Activated gamma-delta T cell treated with anti-CD3 and anti-CD28 coated beads, Interleukin-2, amount 50 U/mL, for 16 hours (primary cell): Measurements from ENCODE around the gene TMEM184A.

ENCODE experiments used
- DNase-seq: peaks from one replicate; pipeline ENCODE4 v3.0.0-alpha.2; 2020; ENCODE audit warnings: low read depth

Gene TMEM184A

GRCh38 chr7:1555813-1556543 lies at the start of gene TMEM184A:
TSS of gene TMEM184A (minus strand) at chr7:1556205. CDS start at chr7:1555484, 721 bp downstream.
- no peak for DNase-seq

- DNase-seq, result no peak
Measured at GRCh38 chr7:1604383-1604782, 48.4 kb upstream of the TMEM184A start.

- DNase-seq, result no peak
Measured at GRCh38 chr7:1603346-1604225, 47.6 kb upstream of the TMEM184A start.

GRCh38 chr7:1602386-1602785 lies 46.4 kb upstream of the TMEM184A start:
- no peak for DNase-seq

DNA sequence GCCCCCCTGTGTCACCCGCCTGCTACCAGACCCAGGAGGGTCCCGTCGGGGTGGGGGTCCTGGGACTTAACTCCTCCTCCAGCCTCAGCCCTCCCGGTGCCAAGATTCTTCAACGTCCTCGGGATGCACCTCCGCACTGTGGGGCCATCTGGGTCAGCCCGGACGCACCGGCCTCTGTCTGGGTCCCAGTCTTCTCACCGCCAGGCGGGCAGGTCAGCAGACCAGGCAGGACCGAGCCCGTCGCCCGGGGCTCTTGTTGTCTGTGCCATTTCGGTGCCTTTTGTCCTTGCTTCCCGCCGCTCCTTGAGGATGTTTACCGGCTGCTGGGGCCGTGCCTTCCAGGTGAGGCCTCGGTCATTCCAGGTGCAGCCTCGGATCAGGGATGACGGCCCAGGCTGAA lies 46.0 kb upstream of the TMEM184A start:
- DNase-seq, result no peak

DNA sequence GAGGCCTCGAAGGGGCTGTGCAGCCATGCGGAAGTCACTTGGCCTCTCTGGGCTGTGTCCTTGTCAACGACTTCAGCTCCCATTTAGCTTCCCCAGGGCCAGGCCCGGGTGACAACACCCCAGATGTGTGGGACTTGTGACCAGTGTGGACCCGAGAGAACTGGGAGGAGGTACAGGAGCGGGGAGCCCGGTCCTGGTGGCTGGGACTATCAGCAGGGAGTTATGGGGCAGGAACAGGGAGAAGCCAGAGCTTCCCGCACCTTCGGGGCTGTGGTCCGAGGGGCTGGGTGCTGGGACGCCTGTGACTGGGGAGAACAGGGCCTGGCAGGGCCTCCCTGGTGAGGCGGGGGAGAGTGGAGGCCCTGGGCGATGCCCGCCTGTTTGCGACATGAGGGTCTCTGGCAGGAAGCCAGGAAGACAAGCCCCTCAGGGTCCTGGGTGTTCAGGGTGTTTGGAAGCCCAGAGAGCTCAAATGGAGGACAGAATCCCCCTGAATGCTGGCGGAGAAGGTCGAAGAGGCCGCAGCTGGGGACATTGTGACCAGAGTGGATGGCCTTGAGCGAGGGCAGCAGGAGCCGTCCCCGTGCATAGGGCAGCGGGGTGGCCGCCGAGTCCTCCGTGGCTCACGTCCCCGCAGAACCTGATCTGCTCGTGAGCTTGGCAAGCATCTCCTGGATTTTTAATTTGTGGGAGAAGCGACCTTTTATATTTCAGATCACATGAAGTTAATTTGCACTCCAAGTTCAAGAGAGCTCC lies 43.8 kb upstream of the TMEM184A start:
- no peak for DNase-seq

- DNase-seq, result no peak
Measured at GRCh38 chr7:1598961-1599639, 43.1 kb upstream of the TMEM184A start.

DNA sequence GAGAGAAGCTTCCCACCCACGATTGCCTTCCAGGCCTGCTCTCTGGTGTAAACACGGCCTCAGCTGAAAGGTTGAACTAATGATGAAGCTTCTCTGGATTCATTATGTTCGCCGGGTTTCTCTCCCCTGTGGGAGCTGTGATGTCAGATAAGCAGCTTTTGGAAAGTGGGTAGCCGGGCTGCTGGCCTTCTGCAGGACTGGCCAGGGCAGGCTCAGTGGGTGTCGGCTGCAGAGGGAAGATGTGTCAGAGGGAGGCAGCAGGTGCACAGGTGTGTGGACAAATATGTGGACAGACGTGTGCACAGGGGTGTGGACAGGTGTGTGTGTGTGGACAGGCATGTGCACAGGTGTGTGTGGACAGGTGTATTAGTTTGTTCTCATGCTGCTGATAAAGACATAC lies 42.3 kb upstream of the TMEM184A start:
- no peak for DNase-seq

- DNase-seq, result no peak
Measured at GRCh38 chr7:1597791-1598190, 41.8 kb upstream of the TMEM184A start.

DNA sequence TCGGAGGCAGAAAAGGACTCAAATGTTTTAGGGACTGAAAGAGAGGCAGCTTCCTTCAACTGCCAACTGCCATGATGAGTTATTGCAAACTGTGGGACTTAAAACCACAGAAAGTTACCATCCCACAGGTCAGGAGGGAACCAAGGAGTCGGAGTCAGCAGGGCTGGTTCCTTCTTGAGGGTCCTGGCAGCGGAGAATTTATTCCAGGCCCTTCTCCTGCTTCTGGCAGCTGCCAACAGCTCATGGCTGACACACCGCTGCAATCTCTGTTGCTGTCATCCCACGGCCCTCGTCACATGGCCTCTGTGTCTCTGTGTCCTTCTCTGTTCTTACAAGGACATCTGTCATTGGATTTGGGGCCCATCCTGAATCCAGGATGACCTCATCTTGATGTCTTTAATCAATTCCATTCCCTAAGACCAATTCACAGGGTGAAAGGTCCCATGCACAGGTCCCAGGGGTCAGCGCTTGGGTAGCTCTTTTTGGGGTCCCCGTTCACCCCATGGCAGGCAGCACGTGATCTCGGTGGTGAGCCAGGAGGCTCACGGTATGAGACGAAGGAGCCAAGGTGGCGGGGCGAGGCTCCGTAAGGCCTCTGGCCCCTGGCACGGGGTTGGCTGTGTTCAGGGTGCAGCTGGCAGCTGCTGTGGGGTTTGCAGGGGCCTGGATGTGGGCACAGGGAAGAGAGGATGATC lies 41.2 kb upstream of the TMEM184A start:
- no peak for DNase-seq

GRCh38 chr7:1596181-1597043 lies 40.4 kb upstream of the TMEM184A start:
- DNase-seq, result no peak

GRCh38 chr7:1595636-1596035 lies 39.6 kb upstream of the TMEM184A start:
- DNase-seq, result no peak

DNA sequence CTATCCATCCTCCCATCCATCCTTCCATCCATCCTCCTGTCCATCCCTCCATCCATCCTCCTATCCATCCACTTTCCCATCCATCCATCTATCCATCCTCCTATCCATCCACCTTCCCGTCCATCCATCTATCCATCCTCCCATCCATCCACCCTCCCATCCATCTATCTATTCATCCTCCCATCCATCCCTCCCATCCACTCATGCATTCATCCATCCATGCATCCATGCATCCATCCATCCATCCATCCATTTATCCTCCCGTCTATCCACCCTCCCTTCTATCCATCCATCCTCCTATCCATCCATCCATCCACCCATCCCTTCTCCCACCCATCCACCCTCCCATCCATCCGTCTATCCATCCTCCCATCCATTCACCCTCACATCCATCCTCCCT lies 39.0 kb upstream of the TMEM184A start:
- no peak for DNase-seq

DNA sequence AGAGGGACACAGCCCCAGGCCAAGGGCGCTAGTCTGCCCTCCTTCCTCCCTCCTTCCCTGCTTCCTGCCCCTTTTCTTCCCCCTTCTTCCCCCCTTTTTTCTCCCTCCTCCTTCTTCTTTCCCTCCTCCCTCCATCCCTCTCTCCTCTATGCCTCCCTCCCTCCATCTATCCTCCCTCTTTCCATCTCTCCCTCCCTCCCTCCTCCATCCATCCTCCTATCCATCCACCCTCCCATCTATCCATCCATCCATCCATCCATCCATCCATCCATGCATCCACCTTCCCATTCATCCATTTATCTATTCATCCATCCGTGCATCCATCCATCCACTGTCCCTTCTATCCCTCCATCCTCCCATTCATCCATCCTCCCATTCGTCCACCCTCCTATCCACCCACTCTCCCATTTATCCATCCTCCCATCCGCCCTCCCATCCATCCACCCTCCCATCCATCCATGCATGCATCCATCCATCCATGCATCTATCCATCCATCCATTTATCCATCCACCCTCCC lies 38.0 kb upstream of the TMEM184A start:
- DNase-seq, result no peak

- no peak for DNase-seq
Measured at GRCh38 chr7:1593091-1593866, 37.3 kb upstream of the TMEM184A start.

GRCh38 chr7:1592299-1592871 lies 36.4 kb upstream of the TMEM184A start:
- no peak for DNase-seq

DNA sequence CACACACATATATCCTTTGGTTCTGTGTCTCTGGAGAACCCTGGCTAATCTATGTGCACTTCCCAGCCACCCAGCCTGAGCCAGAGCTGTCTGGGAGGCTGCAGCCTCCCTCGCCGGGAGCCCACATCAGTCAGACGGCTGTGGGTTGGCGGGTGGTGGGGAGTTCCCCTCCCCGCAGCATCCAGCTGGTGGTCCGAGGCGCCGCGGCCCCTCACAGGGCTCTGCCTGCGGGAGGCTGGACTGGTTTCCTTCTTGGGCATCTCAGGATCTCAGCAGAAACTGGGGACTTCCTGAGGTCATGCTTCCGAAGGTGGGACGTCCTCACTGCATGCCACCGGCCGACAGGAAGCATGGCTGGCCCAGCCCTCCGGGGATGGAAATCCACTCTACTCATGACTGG lies 35.9 kb upstream of the TMEM184A start:
- no peak for DNase-seq

GRCh38 chr7:1591396-1591795 lies 35.4 kb upstream of the TMEM184A start:
- DNase-seq, result no peak

DNA sequence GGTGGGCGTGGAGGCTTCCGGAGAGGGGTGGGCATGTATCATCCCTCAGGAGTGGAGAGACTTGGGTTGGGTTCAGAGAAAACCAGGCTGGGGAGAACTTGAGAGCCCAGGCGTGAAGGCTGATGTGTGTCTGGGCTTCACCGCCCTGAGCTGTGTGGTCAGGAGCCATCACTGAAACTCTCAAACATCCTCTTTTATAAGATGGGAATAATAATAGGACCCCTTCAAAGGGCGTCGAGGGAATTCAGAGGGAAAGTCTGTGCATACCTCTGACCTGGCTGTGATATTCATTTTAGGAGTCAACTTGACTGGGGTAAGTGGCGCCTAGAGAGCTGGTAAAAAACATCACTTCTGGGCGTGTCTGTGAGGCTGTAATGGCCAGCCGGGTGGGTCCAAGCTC lies 34.9 kb upstream of the TMEM184A start:
- DNase-seq, result no peak
